ENCODE results near the gene SERPINA3. TPM values are rescaled to one million over a fixed set of nuclear protein-coding genes. Genes with fewer than 3 reads are reported as not detected.

Gene SERPINA3
- total RNA-seq: 0.18 and 36.9 TPM in 2 replicates

DNA sequence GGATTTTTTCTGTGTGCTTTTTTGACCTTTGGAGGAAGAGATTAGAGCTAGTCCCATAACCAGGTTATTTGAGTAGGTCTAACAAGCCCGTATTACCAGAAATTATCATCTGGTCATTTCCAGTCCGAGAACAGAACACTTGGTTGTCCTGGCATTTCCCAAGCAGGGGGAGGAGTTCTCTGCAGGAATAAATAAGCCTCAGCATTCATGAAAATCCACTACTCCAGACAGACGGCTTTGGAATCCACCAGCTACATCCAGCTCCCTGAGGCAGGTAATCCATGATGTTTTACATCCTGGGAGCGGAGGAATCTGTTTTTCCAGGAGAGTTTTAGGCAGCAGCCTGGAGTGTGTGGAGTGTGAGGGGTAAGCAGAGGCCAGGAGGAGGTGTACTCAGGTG is at the start of gene SERPINA3:
TSS of gene SERPINA3 (plus strand) at position 218 of the 400 bp plus-strand sequence. CDS start 2,051 bp downstream, outside the sequence.

DNA sequence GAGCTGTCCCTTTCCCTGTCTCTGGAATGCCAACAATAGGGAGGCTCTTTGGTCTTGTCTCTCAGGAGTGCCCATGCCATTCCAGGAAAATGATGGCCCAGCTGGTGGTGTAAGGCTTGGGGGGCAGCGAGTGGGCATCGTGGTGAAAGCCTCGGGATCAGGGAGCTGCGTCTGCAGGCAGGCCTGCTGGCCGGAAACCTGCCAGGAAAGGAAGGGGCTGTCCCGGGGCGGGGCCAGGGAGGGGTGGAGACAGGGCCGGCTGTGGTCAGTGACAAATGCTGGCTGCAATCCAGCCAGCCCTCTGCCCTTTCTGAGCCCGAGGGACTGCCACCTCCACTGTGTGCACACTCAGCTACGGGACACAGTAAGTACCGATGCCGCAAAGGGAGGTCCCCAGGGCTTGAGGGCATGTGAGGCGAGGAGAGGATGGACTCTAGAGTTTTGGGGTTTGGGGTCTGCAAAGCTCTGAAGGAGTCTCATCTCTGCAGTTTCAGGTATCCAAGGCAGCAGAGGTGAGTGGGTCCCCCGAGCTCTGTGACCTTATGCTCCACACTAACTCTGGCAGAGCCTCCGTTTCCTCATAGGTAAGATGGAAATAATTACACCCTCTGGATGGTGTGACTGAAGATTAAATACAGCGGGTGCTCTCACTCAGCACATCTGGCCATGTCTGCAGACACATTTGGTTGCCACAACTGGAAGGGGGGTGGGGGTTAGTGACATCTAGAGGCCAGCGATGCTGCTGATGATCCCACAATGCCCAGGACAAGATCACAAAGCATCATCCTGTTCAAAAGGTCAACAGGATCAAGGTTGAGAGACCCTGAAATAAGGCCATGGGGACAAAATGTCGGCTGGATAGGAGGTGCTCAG is 30.8 kb upstream of the SERPINA3 start, which contains the start of gene SERPINA5:
TSS of gene SERPINA5 (plus strand) at position 300 of the 873 bp plus-strand sequence. CDS start 5,937 bp downstream, outside the sequence.

Other genes with a start within 250 kb of the SERPINA3 start
- gene SERPINA2, start 245.7 kb upstream of the SERPINA3 start, total RNA-seq: not detected in 2 replicates
- gene SERPINA1, start 223.8 kb upstream of the SERPINA3 start, total RNA-seq: not detected in 2 replicates
- not detected in 2 replicates for gene SERPINA11, start 159.6 kb upstream of the SERPINA3 start, total RNA-seq
- gene SERPINA9, start 136.2 kb upstream of the SERPINA3 start, total RNA-seq: 0.09 TPM in 1 of 2 replicates, not detected in the other
- not detected in 2 replicates for gene SERPINA12, start 102.9 kb upstream of the SERPINA3 start, total RNA-seq
- not detected in 2 replicates for gene SERPINA4, start 50.9 kb upstream of the SERPINA3 start, total RNA-seq
- 1.2 and 3.3 TPM in 2 replicates for gene SERPINA5, start 31.0 kb upstream of the SERPINA3 start, total RNA-seq
- gene GSC, start 157.7 kb downstream of the SERPINA3 start, total RNA-seq: 0.09 TPM in 1 of 2 replicates, not detected in the other

Measured in endothelial cell of coronary artery (primary cell).